Cardiac fibroblast (primary cell): ENCODE results near the gene TBL3.

ENCODE experiments used
- DNase-seq, 2 donors: peaks; one replicate each; pipeline versions ENCODE4 v3.0.0 to v3.0.0-alpha.2; 2010; ENCODE audit warnings: low read depth in 2 of 2
- H3K4me3 ChIP-seq, 2 donors: replicated peaks in 1 of 2; 1 replicate in 1 of 2; 2 replicates in 1 of 2; pipeline ENCODE4 v1.5.1; 2011; ENCODE audit warnings: low read depth in 2 of 2, low read length in 2 of 2, mild to moderate bottlenecking in 2 of 2, moderate library complexity in 1 of 2
- TF ChIP-seq, protein P1 (sequence below): IDR thresholded peaks from one replicate; pipeline ENCODE4 v1.5.1; 2011; ENCODE audit warnings: low read depth, mild to moderate bottlenecking, low read length, inconsistent platforms

Gene TBL3

DNA sequence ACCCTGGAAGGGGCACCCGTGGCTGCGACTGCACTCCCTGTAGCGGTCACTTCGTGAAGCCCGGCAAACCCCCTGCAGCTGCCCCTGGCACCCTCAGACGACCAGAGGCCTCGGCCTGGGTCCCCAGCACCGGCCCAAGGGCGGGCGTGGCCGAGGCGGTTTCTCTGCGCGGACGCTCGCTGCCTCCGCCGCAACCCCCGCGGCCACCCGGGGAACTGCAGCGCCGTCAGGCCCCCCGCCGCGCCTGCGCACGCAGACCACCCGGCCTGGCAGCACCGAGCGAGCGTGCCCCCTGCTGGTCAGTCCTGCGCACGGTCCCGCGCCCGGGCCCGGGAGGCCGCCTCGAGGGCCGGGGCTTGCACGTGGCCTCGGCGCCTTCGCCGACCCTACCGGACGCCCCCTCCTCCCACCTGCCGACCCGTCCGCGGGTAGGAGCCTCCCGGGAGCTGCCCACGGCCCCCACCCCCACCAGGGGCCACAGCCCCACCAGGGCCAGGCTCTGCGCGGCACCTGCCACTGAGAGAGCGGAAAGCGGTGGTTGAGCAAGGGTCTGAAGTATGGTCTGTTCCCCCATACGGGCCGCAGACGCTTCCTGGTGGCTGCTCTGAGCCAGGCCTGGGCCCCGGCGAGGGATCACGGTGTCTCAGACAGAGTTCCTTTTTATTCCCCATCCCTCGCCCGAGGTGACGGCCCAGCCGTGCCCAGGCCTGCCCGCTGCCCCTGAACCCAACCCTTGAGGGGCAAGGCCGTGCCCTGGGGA is 42.1 kb upstream of the TBL3 start:
- H3K4me3 ChIP-seq, result peak overlapping the region; percentile 46 to 55

DNA sequence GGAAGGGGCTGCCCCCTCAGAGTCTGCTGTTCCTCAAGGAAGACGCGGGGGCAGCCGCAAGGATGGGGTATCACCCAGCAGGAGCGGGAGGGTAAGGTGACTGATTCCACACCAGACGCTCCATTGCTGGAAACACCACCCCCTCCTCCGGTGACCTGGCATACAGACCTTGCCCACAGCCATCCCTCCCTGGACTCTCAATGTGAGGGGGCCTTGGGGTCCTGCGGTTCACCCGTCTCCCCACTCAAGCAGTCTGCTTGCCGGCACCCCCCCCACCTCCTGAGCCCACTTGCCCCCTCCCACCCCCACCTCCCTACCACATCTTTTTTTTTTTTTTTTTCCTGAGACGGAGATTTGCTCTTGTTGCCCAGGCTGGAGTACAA is 41.5 kb upstream of the TBL3 start:
- no peak overlapping the region for H3K4me3 ChIP-seq
- DNase-seq, result no peak
- TF ChIP-seq, protein P1, sequence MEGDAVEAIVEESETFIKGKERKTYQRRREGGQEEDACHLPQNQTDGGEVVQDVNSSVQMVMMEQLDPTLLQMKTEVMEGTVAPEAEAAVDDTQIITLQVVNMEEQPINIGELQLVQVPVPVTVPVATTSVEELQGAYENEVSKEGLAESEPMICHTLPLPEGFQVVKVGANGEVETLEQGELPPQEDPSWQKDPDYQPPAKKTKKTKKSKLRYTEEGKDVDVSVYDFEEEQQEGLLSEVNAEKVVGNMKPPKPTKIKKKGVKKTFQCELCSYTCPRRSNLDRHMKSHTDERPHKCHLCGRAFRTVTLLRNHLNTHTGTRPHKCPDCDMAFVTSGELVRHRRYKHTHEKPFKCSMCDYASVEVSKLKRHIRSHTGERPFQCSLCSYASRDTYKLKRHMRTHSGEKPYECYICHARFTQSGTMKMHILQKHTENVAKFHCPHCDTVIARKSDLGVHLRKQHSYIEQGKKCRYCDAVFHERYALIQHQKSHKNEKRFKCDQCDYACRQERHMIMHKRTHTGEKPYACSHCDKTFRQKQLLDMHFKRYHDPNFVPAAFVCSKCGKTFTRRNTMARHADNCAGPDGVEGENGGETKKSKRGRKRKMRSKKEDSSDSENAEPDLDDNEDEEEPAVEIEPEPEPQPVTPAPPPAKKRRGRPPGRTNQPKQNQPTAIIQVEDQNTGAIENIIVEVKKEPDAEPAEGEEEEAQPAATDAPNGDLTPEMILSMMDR, result no peak

More for the DNA sequence above, 42.1 kb upstream of the TBL3 start:
- peak; percentile 79 to 88 for DNase-seq
- TF ChIP-seq, protein P1, result peak; percentile 36

DNA sequence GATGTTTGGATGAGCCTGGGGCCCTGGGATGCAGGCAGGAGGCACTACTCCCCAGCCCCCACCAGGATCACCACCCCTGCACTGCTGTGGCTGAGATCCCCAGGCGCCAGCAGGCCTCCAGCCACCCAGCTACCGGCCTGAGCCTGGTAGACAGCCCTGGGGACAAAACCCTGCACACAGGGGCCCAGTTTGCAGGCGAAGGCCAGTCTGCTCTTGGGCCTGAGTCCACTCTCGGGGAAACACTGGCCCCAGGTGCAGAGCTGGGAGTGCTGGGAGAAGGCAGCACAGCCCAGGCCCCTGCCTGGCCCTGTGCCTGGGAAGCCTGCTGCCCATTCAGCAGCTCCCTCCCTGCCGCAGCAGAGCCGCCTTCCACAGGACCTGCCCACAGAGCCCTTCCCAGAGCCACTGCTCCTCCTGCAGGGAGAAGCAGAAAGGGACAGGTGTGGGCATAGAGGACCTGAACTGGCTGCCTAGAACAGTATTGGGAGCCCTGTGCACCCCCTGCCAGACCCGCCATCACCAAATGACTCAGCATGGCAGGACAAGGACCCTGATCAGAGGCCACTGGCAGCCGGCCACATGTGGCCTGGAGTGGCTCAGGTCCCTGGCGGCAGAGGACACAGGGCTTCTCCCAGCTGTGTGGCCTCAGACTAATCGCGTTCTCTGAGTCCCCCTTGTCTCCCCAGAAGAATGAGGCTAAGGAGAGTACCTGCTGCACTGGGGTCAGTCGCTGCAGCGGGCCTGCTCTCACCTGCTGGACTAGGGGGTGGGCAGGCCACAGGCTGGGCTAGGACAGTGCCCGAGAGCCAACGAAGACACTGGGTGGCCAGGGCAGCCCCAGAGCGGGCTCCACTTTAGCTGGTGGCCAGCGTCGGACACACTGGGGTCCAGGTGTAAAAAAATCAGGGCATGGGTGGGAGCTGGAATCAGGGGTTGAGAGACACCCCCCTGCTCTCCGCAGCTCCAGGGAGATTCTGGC is 39.5 kb upstream of the TBL3 start:
- H3K4me3 ChIP-seq, result no peak overlapping the region
- TF ChIP-seq, protein P1, result peak; percentile 6
- DNase-seq, result no peak

DNA sequence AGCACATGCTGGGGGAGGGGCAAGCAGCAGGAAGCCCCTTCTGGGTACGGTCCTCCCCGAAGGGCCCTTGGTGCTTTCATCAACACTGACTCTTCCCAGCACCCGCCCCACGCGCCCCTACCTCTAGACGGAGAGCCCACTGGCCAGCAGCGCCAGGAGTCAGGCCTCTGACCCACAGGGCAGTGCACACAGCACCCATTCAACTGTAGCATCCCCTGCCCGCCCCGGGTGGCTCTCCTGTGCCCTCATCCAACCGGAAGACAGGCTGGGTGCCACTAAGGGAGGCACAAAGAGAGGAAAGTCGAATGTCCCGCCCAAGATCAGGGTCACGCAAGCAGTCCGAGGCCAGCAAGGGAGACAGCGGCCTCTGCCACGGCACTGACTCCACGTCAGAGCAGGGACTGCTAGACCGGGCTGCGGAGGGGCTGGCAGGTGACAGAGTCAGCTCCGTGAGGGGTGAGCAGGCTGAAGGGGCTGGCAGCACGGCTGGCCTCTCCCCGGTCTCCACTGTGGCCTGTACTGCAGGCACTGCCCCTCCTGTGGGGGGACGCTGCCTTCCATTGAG is 38.7 kb upstream of the TBL3 start:
- TF ChIP-seq, protein P1, result no peak
- H3K4me3 ChIP-seq, result no peak overlapping the region
- DNase-seq, result no peak

DNA sequence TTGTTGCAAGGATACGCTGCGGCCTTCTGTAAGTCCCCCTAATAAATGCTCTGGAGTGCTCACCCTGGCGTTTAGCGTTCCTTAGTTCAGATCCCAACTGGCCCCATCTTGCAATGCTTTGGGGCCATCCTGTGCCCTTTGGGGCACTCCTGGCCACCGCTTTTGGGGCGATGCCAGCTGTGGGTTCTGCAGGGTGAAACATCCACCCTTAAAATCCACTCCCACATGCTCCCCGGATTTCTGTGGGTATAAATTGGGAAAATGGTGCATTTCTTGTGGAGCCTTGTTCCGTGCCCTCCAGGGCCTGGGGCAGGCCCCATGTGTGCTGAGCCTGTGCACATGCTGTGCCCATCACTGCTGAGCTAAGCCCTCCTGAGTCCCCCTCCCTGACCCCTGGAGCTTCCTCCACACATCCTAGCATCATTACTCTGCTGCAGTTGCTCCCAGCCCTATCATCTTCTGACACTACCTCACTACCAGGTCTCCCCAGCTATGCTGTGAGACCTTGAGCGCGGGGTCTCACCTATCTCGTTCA is 34.8 kb upstream of the TBL3 start:
- no peak for DNase-seq
- TF ChIP-seq, protein P1, result no peak
- no peak overlapping the region for H3K4me3 ChIP-seq

DNA sequence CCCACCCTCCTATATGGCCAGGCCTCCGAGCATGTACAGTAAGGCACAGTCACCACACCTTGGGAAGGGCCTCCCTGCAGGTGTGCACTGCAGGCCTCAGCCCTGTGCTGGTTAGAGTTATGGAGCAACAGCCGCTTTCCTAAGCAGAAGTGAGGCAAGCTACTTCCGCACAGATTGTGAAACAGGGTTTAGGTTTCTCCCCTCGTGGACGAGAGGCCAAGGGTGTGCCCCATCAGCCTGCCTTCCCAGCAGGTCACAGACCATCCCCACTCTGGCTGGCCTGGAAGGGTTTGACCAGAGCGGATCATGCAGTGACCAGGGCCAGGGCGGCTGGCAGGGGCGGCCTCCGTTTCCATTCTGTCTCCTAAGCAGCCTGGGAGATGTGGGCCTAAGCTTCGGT is 33.5 kb upstream of the TBL3 start:
- TF ChIP-seq, protein P1, result no peak
- no peak overlapping the region for H3K4me3 ChIP-seq
- DNase-seq, result no peak
